Right atrium auricular region (tissue), 2 donors: ENCODE measurements around the gene RNF212. TPM values are rescaled to one million over a fixed set of nuclear protein-coding genes. Genes with fewer than 3 reads are reported as not detected.

Experiments used
- DNase-seq: peaks from one replicate; pipeline ENCODE4 v3.0.0-alpha.2; 2019; ENCODE audit warnings: low spot score
- H3K27ac ChIP-seq, 2 donors: fragments of 200-600 bp; sonication (generic); 1 replicate in 1 of 2; 2 replicates in 1 of 2; pipeline ENCODE4 v1.5.1; 2016 to 2019
- H3K27me3 ChIP-seq, 2 donors: fragments of 200-600 bp; sonication (generic); one replicate each; pipeline versions ENCODE4 v1.5.1 to v1.6.0; 2017 to 2019
- H3K36me3 ChIP-seq: fragments of 200-600 bp; sonication (generic); one replicate; pipeline ENCODE4 v1.5.1; 2016
- H3K4me1 ChIP-seq, 2 donors: fragments of 200-600 bp; sonication (generic); one replicate each; pipeline versions ENCODE4 v1.5.1 to v1.6.0; 2017 to 2019
- H3K4me3 ChIP-seq, 2 donors: fragments of 200-600 bp; sonication (generic); 1 replicate in 1 of 2; 2 replicates in 1 of 2; pipeline ENCODE4 v1.5.1; 2017 to 2019; ENCODE audit warnings: mild to moderate bottlenecking in 1 of 2, moderate library complexity in 1 of 2
- H3K9me3 ChIP-seq, 2 donors: fragments of 200-600 bp; sonication (generic); one replicate each; pipeline ENCODE4 v1.5.1; 2019
- total RNA-seq, 2 donors: library from RNA; depleted of rRNA; stranded (reverse); fragments of >200 nt; gene quantifications; one replicate each; pipeline ENCODE4 v1.1.0, GENCODE V29; 2016
- TF ChIP-seq, protein P1 (sequence below), 2 donors: fragments of 200-600 bp; sonication (generic); IDR thresholded peaks; one replicate each; pipeline ENCODE4 v1.5.1; 2019; ENCODE audit warnings: antibody characterized with exemption in 2 of 2

Gene RNF212
- total RNA-seq, 2 donors from 2014 or later: 1.9 TPM

DNA sequence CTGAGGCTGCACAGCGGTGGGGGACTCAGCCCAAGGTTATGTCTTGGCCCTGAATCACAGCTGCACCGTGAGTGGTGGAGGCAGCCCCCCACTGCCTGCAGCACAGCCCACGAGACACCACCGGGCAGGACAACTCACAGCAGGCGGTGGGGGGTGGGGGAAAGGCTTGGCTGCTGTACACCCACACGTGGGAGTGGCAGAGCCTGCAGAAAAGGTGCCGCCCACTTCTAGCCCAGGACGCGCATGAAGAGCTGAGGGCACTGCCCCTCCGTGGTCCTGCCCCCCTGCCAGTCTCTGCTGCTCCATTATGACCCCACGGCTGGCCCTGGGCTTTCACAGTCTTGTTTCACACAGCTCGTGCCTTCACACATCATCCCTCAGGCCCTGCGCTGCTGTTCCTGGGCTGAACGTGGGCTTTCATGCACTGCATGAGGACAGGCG lies 61.1 kb downstream of the RNF212 start:
- no peaks in the 10 kb centered on the region for H3K36me3 ChIP-seq
- H3K9me3 ChIP-seq: no peaks in the 10 kb centered on the region
- TF ChIP-seq, protein P1, sequence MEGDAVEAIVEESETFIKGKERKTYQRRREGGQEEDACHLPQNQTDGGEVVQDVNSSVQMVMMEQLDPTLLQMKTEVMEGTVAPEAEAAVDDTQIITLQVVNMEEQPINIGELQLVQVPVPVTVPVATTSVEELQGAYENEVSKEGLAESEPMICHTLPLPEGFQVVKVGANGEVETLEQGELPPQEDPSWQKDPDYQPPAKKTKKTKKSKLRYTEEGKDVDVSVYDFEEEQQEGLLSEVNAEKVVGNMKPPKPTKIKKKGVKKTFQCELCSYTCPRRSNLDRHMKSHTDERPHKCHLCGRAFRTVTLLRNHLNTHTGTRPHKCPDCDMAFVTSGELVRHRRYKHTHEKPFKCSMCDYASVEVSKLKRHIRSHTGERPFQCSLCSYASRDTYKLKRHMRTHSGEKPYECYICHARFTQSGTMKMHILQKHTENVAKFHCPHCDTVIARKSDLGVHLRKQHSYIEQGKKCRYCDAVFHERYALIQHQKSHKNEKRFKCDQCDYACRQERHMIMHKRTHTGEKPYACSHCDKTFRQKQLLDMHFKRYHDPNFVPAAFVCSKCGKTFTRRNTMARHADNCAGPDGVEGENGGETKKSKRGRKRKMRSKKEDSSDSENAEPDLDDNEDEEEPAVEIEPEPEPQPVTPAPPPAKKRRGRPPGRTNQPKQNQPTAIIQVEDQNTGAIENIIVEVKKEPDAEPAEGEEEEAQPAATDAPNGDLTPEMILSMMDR (IDR thresholded peaks at IDR 0.05): no peak
- DNase-seq: no peak
- no peaks in the 10 kb centered on the region for H3K27me3 ChIP-seq
- H3K4me3 ChIP-seq: no peak overlapping the region
- H3K27ac ChIP-seq: no peak overlapping the region
- peaks cover 0 to 16% of the 10 kb centered on the region in 2 donors for H3K4me1 ChIP-seq

DNA sequence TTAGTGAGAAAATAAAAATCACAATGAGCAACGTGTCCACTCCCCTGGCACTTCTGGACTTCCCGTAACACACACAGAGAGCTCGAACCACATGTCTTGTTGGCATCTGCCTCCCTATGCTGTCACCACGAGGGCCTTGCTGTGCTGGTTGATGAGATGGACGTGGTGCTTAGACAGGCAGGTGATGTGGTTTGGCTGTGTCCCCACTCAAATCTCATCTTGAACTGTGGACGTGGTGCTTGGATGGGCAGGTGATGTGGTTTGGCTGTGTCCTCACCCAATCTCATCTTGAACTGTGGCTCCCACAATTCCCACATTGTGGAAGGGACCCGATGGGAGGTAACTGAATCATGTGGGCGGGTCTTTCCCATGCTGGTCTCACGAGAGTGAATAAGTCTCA lies 61.9 kb downstream of the RNF212 start:
- H3K9me3 ChIP-seq: no peaks in the 10 kb centered on the region
- H3K27ac ChIP-seq: no peak overlapping the region
- peaks cover 0 to 22% of the 10 kb centered on the region in 2 donors for H3K4me1 ChIP-seq
- no peak for DNase-seq
- TF ChIP-seq, protein P1 (IDR thresholded peaks at IDR 0.05): no peak
- no peaks in the 10 kb centered on the region for H3K27me3 ChIP-seq
- H3K4me3 ChIP-seq: no peak overlapping the region
- no peaks in the 10 kb centered on the region for H3K36me3 ChIP-seq

DNA sequence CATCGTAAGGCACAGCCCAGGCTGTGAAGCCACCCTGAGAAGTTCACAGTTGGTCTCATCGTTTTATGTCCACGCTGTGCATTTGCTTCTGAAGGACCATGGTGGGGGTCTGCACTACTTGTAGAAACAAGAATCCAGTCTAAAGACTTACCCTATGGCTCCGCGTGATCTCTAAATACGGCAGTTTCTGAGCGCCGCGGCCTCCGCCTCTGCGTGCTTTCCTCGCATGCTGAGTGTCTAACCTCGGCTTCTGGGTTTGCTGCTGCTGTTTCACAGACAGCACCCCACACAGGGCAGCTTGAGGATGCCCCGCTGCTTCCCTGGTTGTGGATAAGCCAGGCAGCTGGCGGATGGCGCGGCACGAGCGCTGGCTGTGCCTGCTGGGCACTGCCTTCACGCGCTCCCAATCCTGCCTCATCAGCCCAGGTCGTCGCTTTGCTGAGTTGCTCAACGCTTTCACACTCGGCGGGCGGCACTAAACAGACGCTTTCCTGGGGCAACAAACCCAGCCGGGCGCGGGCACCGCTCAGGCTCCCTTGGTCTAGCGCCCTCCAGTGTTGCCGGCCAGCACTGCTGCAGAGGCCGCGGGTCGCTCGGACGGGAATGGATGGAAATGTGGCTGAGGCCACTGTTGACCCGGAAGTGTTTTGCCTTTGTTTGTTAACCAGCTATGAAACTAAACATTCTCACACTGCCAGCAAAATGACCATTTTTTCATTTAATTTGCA lies 62.7 kb downstream of the RNF212 start:
- Histone ChIP-seq H3K4me1 (peaks cover 0 to 18% of the 10 kb centered on the region in 2 donors), H3K4me3 (no peak overlapping the region), H3K27me3 (no peaks in the 10 kb centered on the region), H3K9me3 (no peaks in the 10 kb centered on the region), H3K36me3 (no peaks in the 10 kb centered on the region), H3K27ac (no peak overlapping the region)
- TF ChIP-seq, protein P1 (IDR thresholded peaks at IDR 0.05): no peak
- no peak for DNase-seq

DNA sequence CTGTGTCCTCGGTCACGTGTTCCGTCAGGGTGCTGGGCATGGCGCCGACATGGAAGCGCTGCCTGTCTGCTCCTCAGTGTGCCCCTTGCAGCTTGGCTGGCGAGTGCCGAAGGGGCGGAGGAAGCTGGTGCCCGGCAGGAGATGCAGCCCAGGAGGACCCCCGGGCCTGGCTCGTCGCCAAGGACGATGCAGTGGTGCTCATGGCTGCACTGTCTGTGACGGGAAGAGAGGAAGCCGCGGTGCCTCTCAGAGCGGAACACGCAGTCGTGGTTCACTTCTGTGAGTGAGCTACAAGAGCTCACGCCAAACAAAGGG lies 63.8 kb downstream of the RNF212 start:
- Histone ChIP-seq H3K27me3 (no peaks in the 10 kb centered on the region), H3K9me3 (no peaks in the 10 kb centered on the region), H3K27ac (no peak overlapping the region), H3K4me1 (peaks cover 0 to 14% of the 10 kb centered on the region in 2 donors), H3K4me3 (no peak overlapping the region), H3K36me3 (no peaks in the 10 kb centered on the region)
- TF ChIP-seq, protein P1 (IDR thresholded peaks at IDR 0.05): no peak
- DNase-seq: no peak

DNA sequence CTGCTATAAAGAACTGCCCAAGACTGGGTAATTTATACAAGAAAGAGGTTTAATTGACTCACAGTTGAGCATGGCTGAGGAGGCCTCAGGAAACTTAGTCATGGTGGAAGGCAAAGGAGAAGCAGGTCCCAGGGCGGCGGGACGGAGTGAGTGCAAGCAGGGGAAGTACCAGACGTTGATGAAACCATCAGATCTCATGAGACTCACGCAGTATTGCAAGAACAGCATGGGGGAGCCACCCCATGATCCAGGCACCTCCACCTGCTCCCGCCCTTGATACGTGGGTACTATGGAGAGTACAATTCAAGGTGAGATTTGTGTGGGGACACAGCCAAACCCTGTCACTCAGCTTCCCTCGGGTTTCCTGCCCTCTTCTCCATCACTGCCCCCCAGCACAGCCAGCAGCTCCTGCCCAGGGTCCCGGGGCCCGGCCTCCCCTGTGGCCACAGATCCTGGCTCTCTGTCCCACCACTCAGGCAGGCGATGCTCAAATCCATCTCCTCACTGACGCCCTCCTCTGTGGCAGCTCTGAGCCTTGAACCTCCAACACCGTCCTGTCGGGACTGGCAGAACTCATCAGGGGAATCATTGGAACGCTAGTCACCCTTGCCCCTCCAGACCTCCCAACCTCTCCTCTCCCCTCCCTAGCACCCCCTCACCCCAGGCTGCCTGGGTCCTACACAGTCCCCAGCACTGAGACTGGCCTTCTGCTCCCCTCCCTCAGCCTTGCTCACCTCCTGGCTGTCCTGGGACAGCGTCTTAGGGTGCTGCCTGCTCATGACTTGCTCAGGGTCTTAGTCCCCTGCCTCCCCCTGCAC lies 64.4 kb downstream of the RNF212 start:
- DNase-seq: no peak
- no peak overlapping the region for H3K4me3 ChIP-seq
- peaks cover 0 to 5% of the 10 kb centered on the region in 2 donors for H3K27me3 ChIP-seq
- TF ChIP-seq, protein P1 (IDR thresholded peaks at IDR 0.05): no peak
- peaks cover 0 to 19% of the 10 kb centered on the region in 2 donors for H3K4me1 ChIP-seq
- H3K36me3 ChIP-seq: no peaks in the 10 kb centered on the region
- no peak overlapping the region for H3K27ac ChIP-seq
- H3K9me3 ChIP-seq: no peaks in the 10 kb centered on the region
